GM21447 (cell line): ENCODE data around the gene NUTM2A.
"Not testable (repeated sequence)": the region's sequence is repeated elsewhere in the genome, so short reads cannot be mapped to it uniquely, and the experiment has no call there.

Experiments used
- ATAC-seq: cut with Tn5 transposase; IDR thresholded peaks from one replicate; pipeline ENCODE4 v1.9.1; 2021; ENCODE audit not compliant: unreplicated experiment

Gene NUTM2A

GRCh38 chr10:87248818-87249353 lies 23.6 kb downstream of the NUTM2A start:
- not testable (repeated sequence) for ATAC-seq

GRCh38 chr10:87280749-87281392 lies 55.6 kb downstream of the NUTM2A start:
- ATAC-seq: not testable (repeated sequence)
